GM19240 (cell line): ENCODE results near the gene ARAF.

Source experiments
- DNase-seq: peaks from one replicate; pipeline ENCODE4 v3.0.0; 2011; ENCODE audit warnings: low spot score; ENCODE audit not compliant: insufficient read length

ARAF gene

GRCh38 chrX:47619486-47620302, 58.7 kb downstream of the ARAF start, which contains the start of gene SYN1:
TSS of gene SYN1 (minus strand) at chrX:47619857. CDS start at chrX:47619728, 129 bp downstream.
- peak; percentile 76 for DNase-seq

- no peak for DNase-seq
Observed at GRCh38 chrX:47620303-47620685, 59.3 kb downstream of the ARAF start.
